Measurements from ENCODE around the gene ADCY2.

Gene ADCY2

GRCh38 chr5:7622498-7622897, 226.6 kb downstream of the ADCY2 start:
- H3K9ac ChIP-seq (ENCODE audit: low read length): no peak overlapping the region
- no peaks in the 10 kb centered on the region for H3K4me1 ChIP-seq (ENCODE audit: control insufficient read depth, insufficient read depth, low read length)
- no peaks in the 10 kb centered on the region for H3K27me3 ChIP-seq (ENCODE audit: control insufficient read depth, insufficient read depth, low read length)
- no peaks in the 10 kb centered on the region for H3K9me3 ChIP-seq (ENCODE audit: control insufficient read depth, low read length)
- H3K36me3 ChIP-seq (ENCODE audit: control insufficient read depth, insufficient read depth, low read length): no peaks in the 10 kb centered on the region
- no peak overlapping the region for H3K4me3 ChIP-seq (ENCODE audit: low read length)

DNA sequence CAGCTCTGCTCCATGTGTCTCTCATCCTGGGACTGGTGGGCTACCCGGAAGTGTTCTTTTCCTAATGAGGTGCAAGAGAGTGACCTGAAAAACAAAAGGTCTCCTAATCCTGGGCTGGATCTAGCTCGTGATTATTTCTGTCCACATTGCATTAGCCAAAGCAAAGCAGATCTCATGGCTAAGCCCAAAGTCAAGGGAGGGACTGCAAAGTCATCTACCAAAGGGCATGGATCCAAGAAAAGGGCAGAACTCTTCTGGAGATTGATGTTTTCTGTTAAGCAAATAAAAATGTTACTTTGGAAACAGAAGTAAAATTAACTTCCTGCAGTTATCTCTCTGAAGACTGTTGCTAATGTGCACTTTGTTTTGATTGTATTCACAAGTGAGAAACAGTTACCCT, 229.8 kb downstream of the ADCY2 start:
- Histone ChIP-seq H3K4me3 (ENCODE audit: low read length) (no peak overlapping the region), H3K36me3 (ENCODE audit: control insufficient read depth, insufficient read depth, low read length) (no peaks in the 10 kb centered on the region), H3K9me3 (ENCODE audit: control insufficient read depth, low read length) (no peaks in the 10 kb centered on the region), H3K27me3 (ENCODE audit: control insufficient read depth, insufficient read depth, low read length) (no peaks in the 10 kb centered on the region), H3K9ac (ENCODE audit: low read length) (no peak overlapping the region), H3K4me1 (ENCODE audit: control insufficient read depth, insufficient read depth, low read length) (no peaks in the 10 kb centered on the region)

DNA sequence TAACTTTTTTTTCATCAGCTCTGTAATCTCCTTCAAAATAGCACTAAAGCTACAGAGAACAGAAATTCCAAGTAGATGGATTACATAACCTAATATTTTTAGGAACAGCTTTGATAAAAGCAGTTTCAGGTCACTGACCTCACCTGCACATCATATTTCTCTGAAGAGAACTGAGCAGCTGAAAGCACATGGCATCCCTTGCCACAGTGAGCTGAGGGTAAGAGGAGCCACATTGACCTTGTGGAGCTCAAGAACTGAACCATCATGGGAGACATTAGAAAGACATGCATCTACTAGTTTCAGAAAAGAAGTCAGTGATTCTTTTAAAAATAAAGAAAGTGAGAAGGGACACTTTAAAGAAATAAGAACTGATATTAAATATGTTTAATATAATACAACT, 232.3 kb downstream of the ADCY2 start:
- no peaks in the 10 kb centered on the region for H3K9me3 ChIP-seq (ENCODE audit: control insufficient read depth, low read length)
- H3K27me3 ChIP-seq (ENCODE audit: control insufficient read depth, insufficient read depth, low read length): no peaks in the 10 kb centered on the region
- no peak overlapping the region for H3K4me3 ChIP-seq (ENCODE audit: low read length)
- no peak overlapping the region for H3K9ac ChIP-seq (ENCODE audit: low read length)
- H3K4me1 ChIP-seq (ENCODE audit: control insufficient read depth, insufficient read depth, low read length): no peaks in the 10 kb centered on the region
- H3K36me3 ChIP-seq (ENCODE audit: control insufficient read depth, insufficient read depth, low read length): no peaks in the 10 kb centered on the region

DNA sequence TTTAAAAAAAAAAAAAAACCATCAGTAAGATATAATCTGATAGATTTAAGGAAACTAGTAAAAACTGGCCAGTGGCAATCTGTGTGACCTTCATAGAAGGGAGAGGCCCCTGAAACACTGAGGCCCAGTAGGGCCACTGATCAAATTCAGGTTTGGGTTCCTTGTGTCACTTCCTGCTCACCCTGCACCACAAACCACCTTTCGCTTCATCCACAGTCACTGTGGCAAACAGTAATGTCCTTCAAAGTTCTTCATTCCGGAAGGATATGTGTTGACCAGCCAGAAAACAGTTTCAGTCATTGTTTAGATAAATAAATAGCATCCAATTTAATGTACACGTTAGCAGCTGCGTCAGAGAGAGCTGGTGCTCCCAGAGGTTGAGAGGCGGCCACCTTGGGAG, 232.9 kb downstream of the ADCY2 start:
- no peaks in the 10 kb centered on the region for H3K9me3 ChIP-seq (ENCODE audit: control insufficient read depth, low read length)
- no peaks in the 10 kb centered on the region for H3K4me1 ChIP-seq (ENCODE audit: control insufficient read depth, insufficient read depth, low read length)
- H3K9ac ChIP-seq (ENCODE audit: low read length): no peak overlapping the region
- H3K4me3 ChIP-seq (ENCODE audit: low read length): no peak overlapping the region
- H3K36me3 ChIP-seq (ENCODE audit: control insufficient read depth, insufficient read depth, low read length): no peaks in the 10 kb centered on the region
- H3K27me3 ChIP-seq (ENCODE audit: control insufficient read depth, insufficient read depth, low read length): no peaks in the 10 kb centered on the region

DNA sequence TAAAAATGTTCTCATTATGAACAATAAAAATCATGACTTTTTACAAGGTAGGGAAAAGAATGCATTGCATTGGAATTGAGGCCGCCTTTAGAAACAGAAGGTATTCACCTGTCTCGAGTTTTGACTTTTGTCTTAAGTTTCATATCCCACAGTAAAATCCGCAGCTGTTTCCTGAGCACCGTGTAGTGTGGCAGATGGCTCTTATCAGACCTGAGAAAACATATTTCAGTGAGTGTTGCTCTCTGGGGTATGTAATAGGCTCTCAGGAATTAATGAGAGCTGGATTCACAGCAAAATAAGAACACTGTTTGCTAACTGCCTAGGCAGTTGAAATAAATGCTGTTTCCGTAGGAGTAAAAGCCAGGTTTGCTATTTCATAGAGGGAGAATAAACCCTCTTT, 233.6 kb downstream of the ADCY2 start:
- H3K9ac ChIP-seq (ENCODE audit: low read length): no peak overlapping the region
- no peaks in the 10 kb centered on the region for H3K9me3 ChIP-seq (ENCODE audit: control insufficient read depth, low read length)
- H3K4me3 ChIP-seq (ENCODE audit: low read length): no peak overlapping the region
- H3K27me3 ChIP-seq (ENCODE audit: control insufficient read depth, insufficient read depth, low read length): no peaks in the 10 kb centered on the region
- no peaks in the 10 kb centered on the region for H3K4me1 ChIP-seq (ENCODE audit: control insufficient read depth, insufficient read depth, low read length)
- no peaks in the 10 kb centered on the region for H3K36me3 ChIP-seq (ENCODE audit: control insufficient read depth, insufficient read depth, low read length)

- no peak overlapping the region for H3K9ac ChIP-seq (ENCODE audit: low read length)
- peaks cover 5% of the 10 kb centered on the region for H3K4me1 ChIP-seq (ENCODE audit: control insufficient read depth, insufficient read depth, low read length)
- no peaks in the 10 kb centered on the region for H3K9me3 ChIP-seq (ENCODE audit: control insufficient read depth, low read length)
- no peaks in the 10 kb centered on the region for H3K27me3 ChIP-seq (ENCODE audit: control insufficient read depth, insufficient read depth, low read length)
- no peak overlapping the region for H3K4me3 ChIP-seq (ENCODE audit: low read length)
- H3K36me3 ChIP-seq (ENCODE audit: control insufficient read depth, insufficient read depth, low read length): no peaks in the 10 kb centered on the region
Observed at GRCh38 chr5:7634837-7635236, 238.9 kb downstream of the ADCY2 start.

GRCh38 chr5:7638456-7638855, 242.5 kb downstream of the ADCY2 start:
- Histone ChIP-seq H3K9me3 (ENCODE audit: control insufficient read depth, low read length) (no peaks in the 10 kb centered on the region), H3K36me3 (ENCODE audit: control insufficient read depth, insufficient read depth, low read length) (no peaks in the 10 kb centered on the region), H3K4me1 (ENCODE audit: control insufficient read depth, insufficient read depth, low read length) (peaks cover 5% of the 10 kb centered on the region), H3K9ac (ENCODE audit: low read length) (no peak overlapping the region), H3K27me3 (ENCODE audit: control insufficient read depth, insufficient read depth, low read length) (no peaks in the 10 kb centered on the region), H3K4me3 (ENCODE audit: low read length) (no peak overlapping the region)

DNA sequence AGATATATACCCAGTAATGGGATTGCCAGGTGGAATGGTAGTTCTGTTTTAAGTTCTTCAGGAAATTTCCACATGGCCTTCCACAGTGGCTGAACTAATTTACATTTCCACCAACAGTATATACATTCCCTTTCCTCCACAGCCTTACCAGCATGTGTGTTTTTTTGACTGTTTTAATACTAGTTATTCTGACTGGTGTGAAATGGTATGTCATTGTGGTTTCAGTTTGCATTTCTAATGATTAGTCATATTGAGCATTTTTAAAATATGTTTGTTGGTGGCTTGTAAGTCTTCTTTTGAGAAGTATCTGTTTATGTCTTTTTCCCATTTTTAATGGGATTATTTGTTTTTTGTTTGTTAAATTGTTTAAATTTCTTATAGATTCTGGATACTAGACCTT, 246.1 kb downstream of the ADCY2 start:
- Histone ChIP-seq H3K9me3 (ENCODE audit: control insufficient read depth, low read length) (no peaks in the 10 kb centered on the region), H3K27me3 (ENCODE audit: control insufficient read depth, insufficient read depth, low read length) (no peaks in the 10 kb centered on the region), H3K4me1 (ENCODE audit: control insufficient read depth, insufficient read depth, low read length) (peaks cover 11% of the 10 kb centered on the region), H3K36me3 (ENCODE audit: control insufficient read depth, insufficient read depth, low read length) (no peaks in the 10 kb centered on the region), H3K4me3 (ENCODE audit: low read length) (no peak overlapping the region), H3K9ac (ENCODE audit: low read length) (no peak overlapping the region)

DNA sequence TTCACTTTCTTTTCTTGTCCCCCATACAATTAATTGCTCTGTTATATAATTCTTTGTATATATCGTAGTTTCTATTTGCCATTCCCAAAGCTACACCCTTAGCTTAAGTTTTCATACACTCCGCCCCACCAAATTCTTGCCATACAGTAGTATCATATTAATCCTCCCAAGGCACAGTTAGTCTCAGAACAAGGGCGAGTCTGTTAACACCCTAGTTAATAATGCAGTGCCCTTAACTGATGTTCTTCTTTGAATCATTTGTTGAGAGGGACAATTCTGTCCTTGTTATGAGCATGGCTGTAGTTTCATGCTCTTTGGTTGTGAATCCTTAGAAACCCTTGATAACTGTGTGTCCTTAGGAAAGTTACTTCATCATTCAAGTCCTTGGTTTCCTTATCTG, 248.8 kb downstream of the ADCY2 start:
- no peaks in the 10 kb centered on the region for H3K27me3 ChIP-seq (ENCODE audit: control insufficient read depth, insufficient read depth, low read length)
- no peaks in the 10 kb centered on the region for H3K36me3 ChIP-seq (ENCODE audit: control insufficient read depth, insufficient read depth, low read length)
- H3K9ac ChIP-seq (ENCODE audit: low read length): no peak overlapping the region
- H3K4me3 ChIP-seq (ENCODE audit: low read length): no peak overlapping the region
- peaks cover 13% of the 10 kb centered on the region for H3K4me1 ChIP-seq (ENCODE audit: control insufficient read depth, insufficient read depth, low read length)
- H3K9me3 ChIP-seq (ENCODE audit: control insufficient read depth, low read length): no peaks in the 10 kb centered on the region

DNA sequence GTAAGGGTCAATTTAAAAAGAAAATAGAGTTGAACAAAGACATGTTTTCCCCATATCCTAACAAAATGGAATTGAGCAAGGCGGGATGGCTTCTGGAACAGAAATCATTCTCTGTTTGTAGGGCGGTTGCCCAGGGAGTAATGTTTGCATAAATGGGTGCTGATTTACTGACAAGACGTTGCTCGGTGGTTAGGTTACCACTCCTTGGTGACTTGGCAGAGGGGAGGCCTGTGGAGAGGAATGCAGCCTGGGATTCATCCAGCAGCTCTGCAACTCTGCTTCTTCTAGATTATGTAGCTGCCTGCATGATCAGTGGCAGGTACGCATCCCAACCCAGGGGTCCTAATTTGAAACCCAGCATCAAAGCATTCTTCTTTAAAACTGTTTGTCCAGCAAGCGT, 254.8 kb downstream of the ADCY2 start:
- Histone ChIP-seq H3K9ac (ENCODE audit: low read length) (no peak overlapping the region), H3K4me1 (ENCODE audit: control insufficient read depth, insufficient read depth, low read length) (peaks cover 25% of the 10 kb centered on the region), H3K9me3 (ENCODE audit: control insufficient read depth, low read length) (no peaks in the 10 kb centered on the region), H3K4me3 (ENCODE audit: low read length) (no peak overlapping the region), H3K27me3 (ENCODE audit: control insufficient read depth, insufficient read depth, low read length) (no peaks in the 10 kb centered on the region), H3K36me3 (ENCODE audit: control insufficient read depth, insufficient read depth, low read length) (no peaks in the 10 kb centered on the region)

GRCh38 chr5:7653046-7653445, 257.1 kb downstream of the ADCY2 start:
- Histone ChIP-seq H3K4me1 (ENCODE audit: control insufficient read depth, insufficient read depth, low read length) (peaks cover 25% of the 10 kb centered on the region), H3K36me3 (ENCODE audit: control insufficient read depth, insufficient read depth, low read length) (no peaks in the 10 kb centered on the region), H3K9me3 (ENCODE audit: control insufficient read depth, low read length) (no peaks in the 10 kb centered on the region), H3K9ac (ENCODE audit: low read length) (no peak overlapping the region), H3K27me3 (ENCODE audit: control insufficient read depth, insufficient read depth, low read length) (no peaks in the 10 kb centered on the region), H3K4me3 (ENCODE audit: low read length) (no peak overlapping the region)

DNA sequence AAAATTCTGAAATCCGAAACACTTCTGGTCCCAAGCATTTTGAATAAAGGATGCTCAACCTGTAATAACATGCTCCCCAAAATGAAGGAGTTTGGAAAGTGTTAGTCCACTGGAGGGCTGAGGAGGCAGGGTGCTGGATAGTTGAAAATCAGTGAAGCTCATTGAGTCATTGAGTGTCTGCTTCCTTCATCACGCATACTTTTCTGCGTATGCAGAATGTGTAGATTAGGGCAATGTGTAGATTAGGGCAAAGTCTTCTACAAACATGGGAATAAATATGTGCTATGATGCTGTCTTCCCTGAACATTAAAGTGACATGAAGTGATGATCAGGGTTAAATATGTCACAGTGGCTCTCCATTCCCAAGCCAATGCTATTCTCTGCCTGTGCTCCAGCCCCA, 261.2 kb downstream of the ADCY2 start:
- H3K9me3 ChIP-seq (ENCODE audit: control insufficient read depth, low read length): no peaks in the 10 kb centered on the region
- H3K4me3 ChIP-seq (ENCODE audit: low read length): no peak overlapping the region
- no peaks in the 10 kb centered on the region for H3K36me3 ChIP-seq (ENCODE audit: control insufficient read depth, insufficient read depth, low read length)
- no peak overlapping the region for H3K9ac ChIP-seq (ENCODE audit: low read length)
- no peaks in the 10 kb centered on the region for H3K27me3 ChIP-seq (ENCODE audit: control insufficient read depth, insufficient read depth, low read length)
- peaks cover 9% of the 10 kb centered on the region for H3K4me1 ChIP-seq (ENCODE audit: control insufficient read depth, insufficient read depth, low read length)

DNA sequence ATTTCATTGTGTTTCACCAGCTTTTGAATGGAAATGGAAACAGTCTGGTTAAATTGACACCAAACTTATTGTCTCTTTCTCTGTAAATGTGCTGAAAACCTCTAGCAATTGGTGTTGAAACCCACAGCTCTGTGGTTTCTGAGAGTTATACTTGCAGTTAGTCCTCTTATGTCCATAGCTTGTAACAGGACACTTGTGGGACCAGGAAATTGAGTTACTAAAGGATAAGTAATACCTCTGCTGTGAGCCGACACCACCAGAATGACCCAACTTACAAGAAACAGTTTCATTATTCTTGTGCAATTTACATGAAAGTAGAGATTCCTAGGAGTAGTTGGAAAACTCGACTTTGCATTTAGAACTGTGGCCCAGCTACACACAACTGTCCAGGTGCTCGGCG, 263.5 kb downstream of the ADCY2 start:
- H3K9me3 ChIP-seq (ENCODE audit: control insufficient read depth, low read length): no peaks in the 10 kb centered on the region
- H3K9ac ChIP-seq (ENCODE audit: low read length): no peak overlapping the region
- H3K36me3 ChIP-seq (ENCODE audit: control insufficient read depth, insufficient read depth, low read length): no peaks in the 10 kb centered on the region
- H3K27me3 ChIP-seq (ENCODE audit: control insufficient read depth, insufficient read depth, low read length): no peaks in the 10 kb centered on the region
- H3K4me3 ChIP-seq (ENCODE audit: low read length): no peak overlapping the region
- peaks cover 2% of the 10 kb centered on the region for H3K4me1 ChIP-seq (ENCODE audit: control insufficient read depth, insufficient read depth, low read length)

Data from mucosa of stomach (tissue), 1 donor.